ENCODE measurements around the gene NENF.
A peak's percentile ranks its signal among the peaks of the same experiment; 100 is the strongest.

Gene NENF

GRCh38 chr1:212482637-212483441, 50.1 kb downstream of the NENF start:
- DNase-seq = peak; percentile 31

- DNase-seq = peak; percentile 82
These were observed 52.2 kb downstream of the NENF start for GRCh38 chr1:212484701-212485570.

- DNase-seq = no peak
These were observed 52.8 kb downstream of the NENF start for GRCh38 chr1:212485571-212485912.

- peak; percentile 87 for DNase-seq
These were observed 53.3 kb downstream of the NENF start for GRCh38 chr1:212485913-212486618.

- DNase-seq = no peak
These were observed 53.9 kb downstream of the NENF start for GRCh38 chr1:212486619-212486975.

- DNase-seq = no peak
These were observed 54.6 kb downstream of the NENF start for GRCh38 chr1:212487286-212487685.

GRCh38 chr1:212487774-212488435, 55.2 kb downstream of the NENF start:
- no peak for DNase-seq

- peak; percentile 78 for DNase-seq
These were observed 55.9 kb downstream of the NENF start for GRCh38 chr1:212488436-212489283.

- DNase-seq = no peak
These were observed 56.7 kb downstream of the NENF start for GRCh38 chr1:212489284-212489859.

GRCh38 chr1:212490276-212490675, 57.6 kb downstream of the NENF start:
- no peak for DNase-seq

- DNase-seq = no peak
These were observed 58.7 kb downstream of the NENF start for GRCh38 chr1:212491454-212491853.
